HG03457 (cell line): ENCODE measurements around the gene PRDM5.
"Not testable (repeated sequence)": the region's sequence is repeated elsewhere in the genome, so short reads cannot be mapped to it uniquely, and the experiment has no call there.

Experiments used
- ATAC-seq: cut with Tn5 transposase; IDR thresholded peaks from one replicate; pipeline ENCODE4 v1.9.1; 2021; ENCODE audit warnings: moderate number of reproducible peaks; ENCODE audit not compliant: unreplicated experiment

The PRDM5 gene

GRCh38 chr4:120664851-120665250 is 257.7 kb downstream of the PRDM5 start:
- no peak for ATAC-seq

- ATAC-seq: no peak
Observed at GRCh38 chr4:120659616-120660170, 262.8 kb downstream of the PRDM5 start.

- no peak for ATAC-seq
Observed at GRCh38 chr4:120658772-120659171, 263.8 kb downstream of the PRDM5 start.

- ATAC-seq: no peak
Observed at GRCh38 chr4:120653804-120654573, 268.5 kb downstream of the PRDM5 start.

GRCh38 chr4:120648336-120648735 is 274.2 kb downstream of the PRDM5 start:
- ATAC-seq: not testable (repeated sequence)
